Large intestine (tissue), 3 donors: ENCODE measurements around the gene PLPP7. TPM values are rescaled to one million over a fixed set of nuclear protein-coding genes. Genes with fewer than 3 reads are reported as not detected.

Source experiments
- DNase-seq, 2 donors: peaks; one replicate each; pipeline versions ENCODE4 v3.0.0 to v3.0.0-alpha.2; 2013
- H3K27ac ChIP-seq: one replicate; pipeline ENCODE4 v1.5.1; 2013; ENCODE audit warnings: low read length
- H3K27me3 ChIP-seq: 2 replicates; pipeline ENCODE4 v1.6.1; 2013; ENCODE audit warnings: low read length; ENCODE audit not compliant: control insufficient read depth, insufficient read depth
- H3K36me3 ChIP-seq: 2 replicates; pipeline ENCODE4 v1.6.1; 2013; ENCODE audit warnings: low read length; ENCODE audit not compliant: control insufficient read depth, insufficient read depth
- H3K4me1 ChIP-seq: one replicate; pipeline ENCODE4 v1.6.1; 2013; ENCODE audit warnings: low read length; ENCODE audit not compliant: control insufficient read depth, insufficient read depth
- H3K4me3 ChIP-seq: one replicate; pipeline ENCODE4 v1.5.1; 2013; ENCODE audit warnings: low read length
- H3K9me3 ChIP-seq: one replicate; pipeline ENCODE4 v1.6.1; 2013; ENCODE audit warnings: mild to moderate bottlenecking, low read depth, low read length, moderate library complexity; ENCODE audit not compliant: control insufficient read depth
- WGBS: methylation state at CpG from one replicate; pipeline ENCODE4 v1.1.5; 2013; ENCODE audit warnings: low lambda C conversion rate; ENCODE audit not compliant: insufficient coverage; 5-methylcytosine and 5-hydroxymethylcytosine counted together
- polyA plus RNA-seq: library from polyadenylated mRNA; unstranded; fragments of 120-200 nt; gene quantifications from one replicate; pipeline ENCODE4 v1.2.1, GENCODE V29; 2013

Gene PLPP7
- polyA plus RNA-seq, 1 donor: 1.1 TPM

GRCh38 chr9:131276094-131276888, 13.2 kb upstream of the PLPP7 start, which contains the start of gene FAM78A:
Gene FAM78A, minus strand, starts transcription at chr9:131276510. Its CDS starts 331 bp downstream, at chr9:131276179.
- no CpG with 5 or more reads among the region's 76 CpGs for WGBS
- H3K9me3 ChIP-seq: no peaks in the 10 kb centered on the region
- H3K27ac ChIP-seq: no peak within 1 kb of the TSS
- H3K4me3 ChIP-seq: peak within 1 kb of the TSS; percentile 13
- peak in 1 of 2 donors; percentile 28 for DNase-seq
- H3K4me1 ChIP-seq: peaks cover 5% of the 10 kb centered on the region
- no peaks in the 10 kb centered on the region for H3K36me3 ChIP-seq
- peaks cover 58% of the 10 kb centered on the region for H3K27me3 ChIP-seq

- WGBS: no CpG with 5 or more reads among the region's 60 CpGs
- Histone ChIP-seq H3K4me3 (no peak overlapping the region), H3K4me1 (peaks cover 2% of the 10 kb centered on the region), H3K9me3 (no peaks in the 10 kb centered on the region), H3K27ac (no peak overlapping the region), H3K36me3 (no peaks in the 10 kb centered on the region), H3K27me3 (peaks cover 64% of the 10 kb centered on the region)
- peak in 1 of 2 donors; percentile 31 for DNase-seq
These were observed 12.6 kb upstream of the PLPP7 start for GRCh38 chr9:131276891-131277286.

DNA sequence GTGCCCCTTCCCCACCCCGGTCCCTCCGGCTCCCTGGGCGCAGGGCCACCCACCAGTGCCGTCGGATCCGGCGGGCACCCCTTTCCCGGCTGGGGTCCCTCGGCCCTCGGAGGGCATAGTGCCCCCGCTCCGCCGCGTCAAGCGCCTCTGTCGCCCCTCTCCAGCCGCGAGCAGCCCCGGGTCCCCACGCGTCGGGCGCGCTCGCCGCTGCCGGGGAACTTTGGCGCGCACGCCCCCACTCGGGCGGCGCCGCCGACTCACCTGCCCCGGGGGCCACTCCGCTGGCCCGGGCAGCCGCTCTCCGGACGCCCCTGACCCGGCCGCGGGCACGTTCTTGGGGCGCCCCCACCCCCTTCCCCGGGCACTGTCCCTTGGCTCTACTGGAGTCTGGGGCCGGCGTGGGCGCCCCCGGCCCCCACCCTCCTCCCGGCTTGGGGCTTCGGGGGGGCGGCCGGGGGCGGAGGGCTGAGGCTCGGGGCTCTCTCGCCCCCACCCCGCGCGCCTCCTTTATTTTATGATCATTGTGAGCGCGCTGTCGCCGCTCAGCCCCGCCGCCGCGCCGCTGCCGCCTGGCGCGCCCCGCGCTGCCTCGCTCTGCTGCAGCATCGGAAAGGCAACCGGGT, 12.1 kb upstream of the PLPP7 start:
- peaks cover 70% of the 10 kb centered on the region for H3K27me3 ChIP-seq
- no peak overlapping the region for H3K27ac ChIP-seq
- peaks cover 2% of the 10 kb centered on the region for H3K4me1 ChIP-seq
- no peaks in the 10 kb centered on the region for H3K9me3 ChIP-seq
- peak overlapping the region; percentile 13 for H3K4me3 ChIP-seq
- no CpG with 5 or more reads among the region's 78 CpGs for WGBS
- no peaks in the 10 kb centered on the region for H3K36me3 ChIP-seq
- no peak for DNase-seq

- no peaks in the 10 kb centered on the region for H3K9me3 ChIP-seq
- peaks cover 2% of the 10 kb centered on the region for H3K4me1 ChIP-seq
- 0% methylated on average over 1 of the region's 59 CpGs for WGBS
- peaks cover 76% of the 10 kb centered on the region for H3K27me3 ChIP-seq
- DNase-seq: peak; percentile 58 to 71
- peak overlapping the region; percentile 18 for H3K4me3 ChIP-seq
- no peaks in the 10 kb centered on the region for H3K36me3 ChIP-seq
- no peak overlapping the region for H3K27ac ChIP-seq
These were observed 11.4 kb upstream of the PLPP7 start for GRCh38 chr9:131277910-131278701.

DNA sequence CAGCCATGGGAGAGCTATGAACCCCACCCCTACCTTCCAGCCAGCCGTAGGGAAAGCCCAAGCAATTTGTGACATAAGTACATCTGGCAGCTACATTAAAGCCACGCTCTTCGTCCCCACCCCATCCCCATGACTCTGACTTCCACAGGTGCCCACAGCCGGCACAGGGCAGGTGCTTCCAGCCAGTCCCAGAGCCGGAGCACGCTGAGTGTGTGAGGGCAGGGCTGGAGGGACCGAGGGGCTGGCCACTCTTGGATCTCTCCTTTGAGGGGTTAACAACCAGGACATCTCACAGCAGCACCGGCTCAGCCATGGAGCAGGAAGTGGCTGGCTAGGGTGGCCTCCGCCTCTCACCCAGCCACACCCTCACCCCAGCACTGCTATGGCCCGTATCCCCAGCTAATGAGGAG, 10.8 kb upstream of the PLPP7 start:
- no peaks in the 10 kb centered on the region for H3K36me3 ChIP-seq
- DNase-seq: no peak
- no CpG with 5 or more reads among the region's 10 CpGs for WGBS
- no peak overlapping the region for H3K4me3 ChIP-seq
- H3K27ac ChIP-seq: no peak overlapping the region
- H3K4me1 ChIP-seq: peaks cover 2% of the 10 kb centered on the region
- H3K27me3 ChIP-seq: peaks cover 78% of the 10 kb centered on the region
- H3K9me3 ChIP-seq: no peaks in the 10 kb centered on the region

DNA sequence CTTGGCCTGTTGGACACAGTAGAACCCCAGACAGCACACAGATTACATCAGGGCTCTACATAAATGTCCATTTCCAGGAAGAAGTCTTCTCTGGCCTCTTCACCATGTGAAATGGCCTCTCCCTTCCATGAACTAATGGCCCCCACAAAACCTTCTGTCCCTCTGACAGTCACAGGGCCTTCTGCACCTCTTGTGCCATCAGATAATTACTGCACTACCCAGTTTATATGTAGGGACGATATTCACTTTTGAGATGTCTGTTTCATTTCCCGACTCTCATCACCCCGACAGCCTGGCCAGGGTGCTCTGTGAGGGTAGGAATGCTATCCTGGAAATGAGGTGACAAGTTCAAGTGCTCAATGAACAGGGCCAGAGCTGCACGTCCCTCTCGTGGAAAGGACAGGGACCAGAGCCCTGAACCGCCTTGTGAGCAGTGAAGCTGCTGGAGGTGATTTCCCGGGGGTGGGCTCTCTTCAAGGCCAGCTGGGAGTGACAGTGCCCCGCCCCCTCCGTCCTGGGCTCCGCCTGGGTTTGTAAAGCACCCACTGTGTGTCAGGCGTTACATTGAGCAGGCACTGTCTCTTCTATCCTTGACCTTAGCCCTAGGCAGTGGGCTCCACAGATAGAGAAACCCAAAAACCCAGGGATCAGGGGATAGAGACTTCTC, 10.2 kb upstream of the PLPP7 start:
- DNase-seq: no peak
- no CpG with 5 or more reads among the region's 11 CpGs for WGBS
- H3K4me1 ChIP-seq: peaks cover 2% of the 10 kb centered on the region
- no peaks in the 10 kb centered on the region for H3K9me3 ChIP-seq
- peaks cover 76% of the 10 kb centered on the region for H3K27me3 ChIP-seq
- H3K36me3 ChIP-seq: no peaks in the 10 kb centered on the region
- H3K4me3 ChIP-seq: no peak overlapping the region
- H3K27ac ChIP-seq: no peak overlapping the region

GRCh38 chr9:131279863-131280570, 9.5 kb upstream of the PLPP7 start:
- Histone ChIP-seq H3K4me1 (peaks cover 2% of the 10 kb centered on the region), H3K4me3 (no peak overlapping the region), H3K36me3 (no peaks in the 10 kb centered on the region), H3K27ac (no peak overlapping the region), H3K9me3 (no peaks in the 10 kb centered on the region), H3K27me3 (peaks cover 69% of the 10 kb centered on the region)
- no CpG with 5 or more reads among the region's 19 CpGs for WGBS
- no peak for DNase-seq

DNA sequence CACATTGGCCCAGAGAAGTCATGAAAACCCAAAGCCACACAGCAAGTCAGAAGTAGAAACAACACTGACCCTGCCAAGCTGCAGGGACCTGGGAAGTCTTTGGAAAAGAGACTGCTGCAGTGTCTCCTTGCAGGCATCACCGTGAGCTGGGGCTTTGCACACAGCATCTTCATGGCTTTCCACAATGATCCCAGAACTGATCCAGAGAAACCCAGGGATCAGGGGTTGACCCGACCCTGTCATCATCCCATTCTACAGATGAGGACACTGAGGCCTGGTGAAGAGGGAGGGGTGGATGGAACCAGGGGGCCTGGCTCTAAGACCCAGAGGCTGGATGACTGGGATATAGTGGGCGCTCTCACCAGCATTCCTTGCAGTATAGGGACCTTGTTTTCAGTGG, 8.9 kb upstream of the PLPP7 start:
- 80% methylated on average over 1 of the region's 3 CpGs for WGBS
- Histone ChIP-seq H3K27me3 (peaks cover 63% of the 10 kb centered on the region), H3K27ac (no peak overlapping the region), H3K4me1 (peaks cover 2% of the 10 kb centered on the region), H3K9me3 (no peaks in the 10 kb centered on the region), H3K36me3 (no peaks in the 10 kb centered on the region), H3K4me3 (no peak overlapping the region)
- DNase-seq: no peak

DNA sequence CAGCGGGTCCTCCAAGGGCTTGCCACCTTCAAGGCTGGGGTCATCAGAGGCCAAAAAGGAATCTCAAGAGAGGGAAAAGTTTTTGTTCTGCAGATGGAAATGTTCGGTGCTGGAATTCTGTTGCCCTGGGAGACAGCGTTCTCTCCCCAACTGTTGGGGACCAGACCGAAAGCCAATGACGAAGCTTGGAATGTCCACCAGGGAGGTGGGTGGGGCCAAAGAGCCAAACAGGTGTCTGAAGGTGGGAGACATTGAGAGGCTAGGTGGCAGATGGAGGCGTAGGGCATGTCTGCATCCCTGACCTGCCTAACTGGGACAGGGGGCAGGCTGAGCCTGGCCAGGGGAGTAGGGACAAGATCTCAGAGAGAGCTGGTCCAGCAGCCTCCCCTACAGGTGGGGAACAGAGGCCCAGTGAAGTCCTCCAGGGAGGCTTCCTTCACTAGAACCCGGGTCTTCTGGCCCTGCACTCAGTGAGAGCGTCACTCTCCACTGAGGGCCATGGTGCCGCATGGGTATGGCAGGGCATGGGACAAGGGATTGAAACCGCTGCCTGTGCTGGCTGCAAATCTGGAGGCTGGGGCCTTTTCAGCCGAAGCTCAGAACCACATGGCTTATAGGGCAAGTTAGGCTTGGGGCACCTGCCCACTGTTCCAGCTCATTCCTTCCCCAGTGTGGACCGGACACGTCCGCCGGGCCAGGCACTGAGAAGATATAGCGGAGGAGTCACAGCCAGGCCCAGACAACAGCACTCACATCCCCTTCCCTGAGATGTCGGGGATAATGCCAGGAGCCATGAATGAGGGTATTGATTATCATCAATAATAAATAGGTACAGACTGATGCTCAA, 8.2 kb upstream of the PLPP7 start:
- no peak overlapping the region for H3K27ac ChIP-seq
- H3K36me3 ChIP-seq: no peaks in the 10 kb centered on the region
- H3K27me3 ChIP-seq: peaks cover 56% of the 10 kb centered on the region
- no peak overlapping the region for H3K4me3 ChIP-seq
- peaks cover 2% of the 10 kb centered on the region for H3K4me1 ChIP-seq
- H3K9me3 ChIP-seq: no peaks in the 10 kb centered on the region
- 80% methylated on average over 1 of the region's 17 CpGs for WGBS
- DNase-seq: no peak
